OCI-LY7 (cell line): ENCODE measurements around the gene GYPA. TPM values are rescaled to one million over a fixed set of nuclear protein-coding genes. Genes with fewer than 3 reads are reported as not detected.

Experiments used
- BruUV-seq: library from RNA; stranded (reverse); fragments of 400-500 nt; replicated peaks from 2 replicates; lab custom pipeline; 2021; lab: Mats Ljungman, UMichigan
- CTCF ChIA-PET: fragments of 300-600 bp; sonication (Branson Sonifier 250); formaldehyde crosslinking; loops from one replicate; lab custom pipeline; 2022; ENCODE audit warnings: antibody characterized with exemption; ENCODE audit not compliant: unreplicated experiment; lab: Charles Lee
- POLR2A ChIA-PET: fragments of 300-600 bp; sonication (Branson Sonifier 250); formaldehyde crosslinking; loops from one replicate; lab custom pipeline; 2022; ENCODE audit warnings: antibody characterized with exemption; lab: Charles Lee
- DNase-seq: peaks from one replicate; pipeline ENCODE4 v3.0.0-alpha.2; 2015; ENCODE audit warnings: low spot score
- H2AFZ ChIP-seq: fragments of 200-600 bp; sonication (generic), shearing (Covaris generic); 2 replicates; pipeline ENCODE4 v1.6.1; 2014; ENCODE audit warnings: mild to moderate bottlenecking, antibody characterized with exemption, low read length, moderate library complexity
- H3K27ac ChIP-seq: fragments of 200-600 bp; sonication (generic); 2 replicates; pipeline ENCODE4 v1.5.1; 2014; ENCODE audit warnings: mixed run types, low read depth, mild to moderate bottlenecking, moderate library complexity, low read length, inconsistent platforms; ENCODE audit not compliant: poor library complexity, severe bottlenecking
- H3K36me3 ChIP-seq: fragments of 200-600 bp; sonication (generic); 2 replicates; pipeline ENCODE4 v1.6.1; 2014; ENCODE audit warnings: mild to moderate bottlenecking, antibody characterized with exemption, low read length, moderate library complexity, mixed read lengths; ENCODE audit not compliant: insufficient read depth
- H3K4me1 ChIP-seq: fragments of 200-600 bp; sonication (generic); 2 replicates; pipeline ENCODE4 v1.5.1; 2014; ENCODE audit warnings: mild to moderate bottlenecking, low read length; ENCODE audit not compliant: insufficient read depth, poor library complexity, severe bottlenecking
- H3K4me2 ChIP-seq: fragments of 200-600 bp; sonication (generic); 2 replicates; pipeline ENCODE4 v1.6.1; 2014; ENCODE audit warnings: mild to moderate bottlenecking, low read length
- H3K4me3 ChIP-seq: fragments of 200-600 bp; sonication (generic); 2 replicates; pipeline ENCODE4 v1.5.1; 2014; ENCODE audit warnings: mild to moderate bottlenecking, low read depth, low read length; ENCODE audit not compliant: poor library complexity, severe bottlenecking
- H3K79me2 ChIP-seq: fragments of 200-600 bp; sonication (generic); 2 replicates; pipeline ENCODE4 v1.6.1; 2016; ENCODE audit warnings: low read depth, mild to moderate bottlenecking, low read length, moderate library complexity, mixed read lengths; ENCODE audit not compliant: insufficient read depth
- H3K9me2 ChIP-seq: fragments of 200-600 bp; sonication (generic); 2 replicates; pipeline ENCODE4 v1.6.1; 2016; ENCODE audit warnings: mild to moderate bottlenecking, low read length, mixed read lengths; ENCODE audit not compliant: insufficient read depth
- H3K9me3 ChIP-seq: fragments of 200-600 bp; sonication (generic); 2 replicates; pipeline ENCODE4 v1.6.1; 2014; ENCODE audit warnings: mild to moderate bottlenecking, mixed run types, low read length, mixed read lengths
- H4K20me1 ChIP-seq: fragments of 200-600 bp; sonication (generic); 2 replicates; pipeline ENCODE4 v1.6.1; 2014; ENCODE audit warnings: mild to moderate bottlenecking, antibody characterized with exemption, low read length, moderate library complexity, mixed read lengths; ENCODE audit not compliant: insufficient read depth
- EZH2phosphoT487 ChIP-seq: fragments of 200-600 bp; sonication (generic); IDR thresholded peaks from 2 replicates; pipeline ENCODE4 v1.6.1; 2018; ENCODE audit warnings: low read depth, borderline replicate concordance, mild to moderate bottlenecking, mixed run types, antibody characterized with exemption, low read length, moderate library complexity, mixed read lengths
- intact Hi-C: fragments of 100-400 bp; cut with micrococcal nuclease; formaldehyde crosslinking; loops from one replicate; pipeline ENCODE4 v1.10.0; 2022; ENCODE audit not compliant: unreplicated experiment
- total RNA-seq, 2 experiments: library from RNA; depleted of rRNA in 1 of 2; stranded (reverse); fragments of >200 nt in 1 of 2; shearing (Covaris generic) in 1 of 2; gene quantifications; 2 replicates each; pipeline ENCODE4 v1.2.3, GENCODE V29; 2014 to 2022
- TF ChIP-seq, protein P1 (sequence below): fragments of 200-600 bp; sonication (generic); conservative IDR thresholded peaks from 2 replicates; pipeline ENCODE4 v1.5.1; 2014; ENCODE audit warnings: mild to moderate bottlenecking, antibody characterized with exemption, low read length, moderate library complexity, mixed read lengths

The GYPA gene
- total RNA-seq, 2 experiments from 2014 or later = not detected

DNA sequence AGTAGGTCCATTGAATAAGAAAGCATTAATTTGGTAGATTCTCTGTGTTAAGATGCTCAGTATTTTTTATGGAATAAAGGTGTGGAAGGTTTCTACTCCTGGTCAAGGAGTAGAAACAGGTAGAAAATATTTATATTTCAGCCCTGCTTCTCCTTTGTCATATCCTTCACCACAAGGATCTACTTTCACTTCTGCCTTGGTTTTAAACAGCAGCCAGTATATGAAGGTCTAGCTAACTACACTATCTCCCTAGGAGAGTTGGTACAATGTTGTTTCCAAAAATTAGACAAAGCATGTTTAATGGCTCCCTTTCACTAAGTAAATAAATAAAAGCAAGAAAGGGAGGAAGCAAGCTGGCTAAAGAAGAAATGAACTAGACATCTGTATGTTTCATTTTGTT, 44.6 kb upstream of the GYPA start:
- ChIA-PET CTCF (no interaction called here), POLR2A (no interaction called here)
- Histone ChIP-seq H3K9me2 (no peaks in the 10 kb centered on the region), H3K4me1 (no peaks in the 10 kb centered on the region), H2AFZ (no peak overlapping the region), H3K79me2 (no peaks in the 10 kb centered on the region), H3K4me3 (no peak overlapping the region), H3K36me3 (no peaks in the 10 kb centered on the region), H3K9me3 (no peaks in the 10 kb centered on the region), H4K20me1 (no peaks in the 10 kb centered on the region), H3K27ac (no peak overlapping the region), H3K4me2 (no peak overlapping the region)
- BruUV-seq = no TSS peak
- no peak for TF ChIP-seq EZH2phosphoT487
- TF ChIP-seq, protein P1, sequence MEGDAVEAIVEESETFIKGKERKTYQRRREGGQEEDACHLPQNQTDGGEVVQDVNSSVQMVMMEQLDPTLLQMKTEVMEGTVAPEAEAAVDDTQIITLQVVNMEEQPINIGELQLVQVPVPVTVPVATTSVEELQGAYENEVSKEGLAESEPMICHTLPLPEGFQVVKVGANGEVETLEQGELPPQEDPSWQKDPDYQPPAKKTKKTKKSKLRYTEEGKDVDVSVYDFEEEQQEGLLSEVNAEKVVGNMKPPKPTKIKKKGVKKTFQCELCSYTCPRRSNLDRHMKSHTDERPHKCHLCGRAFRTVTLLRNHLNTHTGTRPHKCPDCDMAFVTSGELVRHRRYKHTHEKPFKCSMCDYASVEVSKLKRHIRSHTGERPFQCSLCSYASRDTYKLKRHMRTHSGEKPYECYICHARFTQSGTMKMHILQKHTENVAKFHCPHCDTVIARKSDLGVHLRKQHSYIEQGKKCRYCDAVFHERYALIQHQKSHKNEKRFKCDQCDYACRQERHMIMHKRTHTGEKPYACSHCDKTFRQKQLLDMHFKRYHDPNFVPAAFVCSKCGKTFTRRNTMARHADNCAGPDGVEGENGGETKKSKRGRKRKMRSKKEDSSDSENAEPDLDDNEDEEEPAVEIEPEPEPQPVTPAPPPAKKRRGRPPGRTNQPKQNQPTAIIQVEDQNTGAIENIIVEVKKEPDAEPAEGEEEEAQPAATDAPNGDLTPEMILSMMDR = no peak
- DNase-seq = no peak
- intact Hi-C loops = no loop called here

DNA sequence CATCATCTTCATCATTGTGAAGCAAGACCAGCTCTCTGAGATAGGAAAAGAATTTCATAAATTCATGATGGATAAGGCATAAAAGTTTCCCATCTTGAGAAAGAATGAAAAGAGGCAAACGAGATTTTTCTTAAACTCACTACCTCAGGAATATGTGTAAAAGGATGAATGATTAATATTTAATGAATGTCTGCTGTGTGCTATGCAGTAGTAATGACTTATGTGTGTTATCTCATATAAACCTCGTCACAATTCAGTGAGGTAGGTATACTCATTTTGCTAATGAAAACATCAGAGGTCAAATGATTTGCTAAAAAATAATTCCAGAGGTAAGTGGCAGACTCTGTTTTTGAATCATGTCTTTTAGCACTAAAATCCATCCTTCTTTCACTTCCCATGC, 42.6 kb upstream of the GYPA start:
- Histone ChIP-seq H4K20me1 (no peaks in the 10 kb centered on the region), H3K4me1 (no peaks in the 10 kb centered on the region), H3K4me2 (no peak overlapping the region), H3K9me2 (no peaks in the 10 kb centered on the region), H2AFZ (no peak overlapping the region), H3K79me2 (no peaks in the 10 kb centered on the region), H3K9me3 (no peaks in the 10 kb centered on the region), H3K36me3 (no peaks in the 10 kb centered on the region), H3K4me3 (no peak overlapping the region), H3K27ac (no peak overlapping the region)
- CTCF ChIA-PET = interaction anchor here (0.6 kb wide), 1 partner anchor 77 kb away, joined by 3 read pairs; no protein-coding TSS in a partner anchor
- no TSS peak for BruUV-seq
- no peak for TF ChIP-seq EZH2phosphoT487
- TF ChIP-seq, protein P1 = no peak
- DNase-seq = no peak
- POLR2A ChIA-PET = no interaction called here
- intact Hi-C loops = no loop called here

DNA sequence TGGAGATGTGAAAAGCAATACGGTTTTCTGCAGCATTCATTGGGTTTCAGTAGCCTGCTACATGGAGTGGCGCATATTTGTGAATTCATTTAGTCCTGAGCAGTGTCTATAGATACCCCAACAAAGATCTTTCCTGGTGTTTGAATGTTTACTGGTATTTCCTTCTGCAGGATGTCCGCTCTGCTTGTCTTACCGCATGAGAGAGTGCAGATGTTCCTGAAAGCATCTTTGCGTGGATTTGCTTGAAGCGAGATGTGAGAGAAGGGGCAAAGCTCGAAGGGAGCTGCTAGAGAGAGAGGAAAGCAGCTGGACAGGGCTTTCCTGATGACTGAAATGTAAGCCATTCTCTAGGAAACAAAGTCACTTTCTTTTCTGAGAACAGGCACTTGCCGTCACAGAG, 40.9 kb upstream of the GYPA start:
- H3K36me3 ChIP-seq = no peaks in the 10 kb centered on the region
- H2AFZ ChIP-seq = no peak overlapping the region; the same call in 1 of the 2 replicates
- H3K4me2 ChIP-seq = no peak overlapping the region
- H3K27ac ChIP-seq = no peak overlapping the region
- CTCF ChIA-PET = no interaction called here
- no peak overlapping the region for H3K4me3 ChIP-seq
- no peaks in the 10 kb centered on the region for H3K9me2 ChIP-seq
- DNase-seq = peak; percentile 6
- POLR2A ChIA-PET = interaction anchor here (0.7 kb wide), 1 partner anchor 549 kb away, joined by 4 read pairs; no protein-coding TSS in a partner anchor
- TF ChIP-seq, protein P1 = no peak
- no peak for TF ChIP-seq EZH2phosphoT487
- H3K4me1 ChIP-seq = no peaks in the 10 kb centered on the region
- H3K79me2 ChIP-seq = no peaks in the 10 kb centered on the region
- no peaks in the 10 kb centered on the region for H4K20me1 ChIP-seq
- no TSS peak for BruUV-seq
- H3K9me3 ChIP-seq = no peaks in the 10 kb centered on the region
- intact Hi-C loops = no loop called here
